OCI-LY1 (cell line): Measurements from ENCODE around the gene KIFAP3.
"Not testable (repeated sequence)": the region's sequence is repeated elsewhere in the genome, so short reads cannot be mapped to it uniquely, and the experiment has no call there.

Experiments
- H2AFZ ChIP-seq: fragments of 200-600 bp; sonication (generic), shearing (Covaris generic); 2 replicates; pipeline ENCODE4 v1.6.0; 2014; ENCODE audit warnings: antibody characterized with exemption, mild to moderate bottlenecking, low read length
- H3F3A ChIP-seq: fragments of 200-600 bp; sonication (generic), shearing (Covaris generic); 2 replicates; pipeline ENCODE4 v1.6.0; 2014; ENCODE audit warnings: mild to moderate bottlenecking, antibody characterized with exemption, low read length, moderate library complexity; ENCODE audit not compliant: insufficient read depth
- H3K27ac ChIP-seq: fragments of 200-600 bp; sonication (generic); 2 replicates; pipeline ENCODE4 v1.5.1; 2014; ENCODE audit warnings: low read length, mixed run types, mild to moderate bottlenecking, low read depth; ENCODE audit not compliant: poor library complexity, severe bottlenecking
- H3K27me3 ChIP-seq: fragments of 200-600 bp; sonication (generic); 2 replicates; pipeline ENCODE4 v1.6.0; 2014; ENCODE audit warnings: antibody characterized with exemption, mild to moderate bottlenecking, low read length, moderate library complexity; ENCODE audit not compliant: insufficient read depth
- H3K36me3 ChIP-seq: fragments of 200-600 bp; sonication (generic); 2 replicates; pipeline ENCODE4 v1.6.1; 2014; ENCODE audit warnings: mild to moderate bottlenecking, antibody characterized with exemption, low read length, moderate library complexity, mixed read lengths; ENCODE audit not compliant: insufficient read depth
- H3K4me1 ChIP-seq: fragments of 200-600 bp; sonication (generic); 2 replicates; pipeline ENCODE4 v1.5.1; 2014; ENCODE audit warnings: mild to moderate bottlenecking, low read length, moderate library complexity; ENCODE audit not compliant: insufficient read depth, severe bottlenecking
- H3K4me2 ChIP-seq: fragments of 200-600 bp; sonication (generic), shearing (Covaris generic); 2 replicates; pipeline ENCODE4 v1.6.1; 2014; ENCODE audit warnings: low read length
- H3K4me3 ChIP-seq: fragments of 200-600 bp; sonication (generic); 2 replicates; pipeline ENCODE4 v1.5.1; 2014; ENCODE audit warnings: low read length, low read depth, mild to moderate bottlenecking, mixed read lengths; ENCODE audit not compliant: poor library complexity, severe bottlenecking
- H3K79me2 ChIP-seq: fragments of 200-600 bp; shearing (Covaris generic); 2 replicates; pipeline ENCODE4 v1.6.1; 2016; ENCODE audit warnings: mixed run types, low read length, mixed read lengths; ENCODE audit not compliant: insufficient read depth
- H3K9ac ChIP-seq: fragments of 200-600 bp; sonication (generic), shearing (Covaris generic); 2 replicates; pipeline ENCODE4 v1.6.1; 2014; ENCODE audit warnings: mild to moderate bottlenecking, low read length, mixed read lengths
- H3K9me2 ChIP-seq: fragments of 200-600 bp; sonication (generic), shearing (Covaris generic); 2 replicates; pipeline ENCODE4 v1.6.1; 2014; ENCODE audit warnings: low read depth, mild to moderate bottlenecking, low read length, mixed read lengths
- H3K9me3 ChIP-seq: fragments of 200-600 bp; shearing (Covaris generic); 2 replicates; pipeline ENCODE4 v1.6.1; 2014; ENCODE audit warnings: low read length, mixed read lengths
- H4K20me1 ChIP-seq: fragments of 200-600 bp; sonication (generic), shearing (Covaris generic); 2 replicates; pipeline ENCODE4 v1.6.0; 2016; ENCODE audit warnings: mild to moderate bottlenecking, low read length; ENCODE audit not compliant: insufficient read depth
- EZH2 ChIP-seq: fragments of 200-600 bp; sonication (generic), shearing (Covaris generic); IDR thresholded peaks from 2 replicates; pipeline ENCODE4 v1.8.0; 2017; ENCODE audit warnings: borderline replicate concordance, mixed run types, mild to moderate bottlenecking, antibody characterized with exemption, low read length, moderate library complexity, mixed read lengths
- TF ChIP-seq, protein P1 (sequence below): fragments of 200-600 bp; sonication (generic), shearing (Covaris generic); IDR thresholded peaks from 2 replicates; pipeline ENCODE4 v1.5.1; 2017; ENCODE audit warnings: mild to moderate bottlenecking, antibody characterized with exemption, low read length, moderate library complexity, mixed read lengths

Gene KIFAP3

GRCh38 chr1:169874229-169874628 lies 200.3 kb downstream of the KIFAP3 start:
- Histone ChIP-seq H3K27me3 (no peaks in the 10 kb centered on the region), H3K27ac (no peak overlapping the region), H3K9ac (no peak overlapping the region), H2AFZ (no peak overlapping the region), H3K9me3 (0 out of 2 replicates have a peak, but pooled peaks cover 3% of the 10 kb centered on the region), H3K36me3 (peaks cover 85% of the 10 kb centered on the region), H4K20me1 (no peaks in the 10 kb centered on the region), H3K4me1 (peaks cover 12% of the 10 kb centered on the region), H3K4me2 (no peak overlapping the region), H3K9me2 (no peaks in the 10 kb centered on the region), H3F3A (no peaks in the 10 kb centered on the region), H3K4me3 (no peak overlapping the region), H3K79me2 (no peaks in the 10 kb centered on the region)
- no peak for TF ChIP-seq EZH2
- TF ChIP-seq, protein P1, sequence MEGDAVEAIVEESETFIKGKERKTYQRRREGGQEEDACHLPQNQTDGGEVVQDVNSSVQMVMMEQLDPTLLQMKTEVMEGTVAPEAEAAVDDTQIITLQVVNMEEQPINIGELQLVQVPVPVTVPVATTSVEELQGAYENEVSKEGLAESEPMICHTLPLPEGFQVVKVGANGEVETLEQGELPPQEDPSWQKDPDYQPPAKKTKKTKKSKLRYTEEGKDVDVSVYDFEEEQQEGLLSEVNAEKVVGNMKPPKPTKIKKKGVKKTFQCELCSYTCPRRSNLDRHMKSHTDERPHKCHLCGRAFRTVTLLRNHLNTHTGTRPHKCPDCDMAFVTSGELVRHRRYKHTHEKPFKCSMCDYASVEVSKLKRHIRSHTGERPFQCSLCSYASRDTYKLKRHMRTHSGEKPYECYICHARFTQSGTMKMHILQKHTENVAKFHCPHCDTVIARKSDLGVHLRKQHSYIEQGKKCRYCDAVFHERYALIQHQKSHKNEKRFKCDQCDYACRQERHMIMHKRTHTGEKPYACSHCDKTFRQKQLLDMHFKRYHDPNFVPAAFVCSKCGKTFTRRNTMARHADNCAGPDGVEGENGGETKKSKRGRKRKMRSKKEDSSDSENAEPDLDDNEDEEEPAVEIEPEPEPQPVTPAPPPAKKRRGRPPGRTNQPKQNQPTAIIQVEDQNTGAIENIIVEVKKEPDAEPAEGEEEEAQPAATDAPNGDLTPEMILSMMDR: no peak

DNA sequence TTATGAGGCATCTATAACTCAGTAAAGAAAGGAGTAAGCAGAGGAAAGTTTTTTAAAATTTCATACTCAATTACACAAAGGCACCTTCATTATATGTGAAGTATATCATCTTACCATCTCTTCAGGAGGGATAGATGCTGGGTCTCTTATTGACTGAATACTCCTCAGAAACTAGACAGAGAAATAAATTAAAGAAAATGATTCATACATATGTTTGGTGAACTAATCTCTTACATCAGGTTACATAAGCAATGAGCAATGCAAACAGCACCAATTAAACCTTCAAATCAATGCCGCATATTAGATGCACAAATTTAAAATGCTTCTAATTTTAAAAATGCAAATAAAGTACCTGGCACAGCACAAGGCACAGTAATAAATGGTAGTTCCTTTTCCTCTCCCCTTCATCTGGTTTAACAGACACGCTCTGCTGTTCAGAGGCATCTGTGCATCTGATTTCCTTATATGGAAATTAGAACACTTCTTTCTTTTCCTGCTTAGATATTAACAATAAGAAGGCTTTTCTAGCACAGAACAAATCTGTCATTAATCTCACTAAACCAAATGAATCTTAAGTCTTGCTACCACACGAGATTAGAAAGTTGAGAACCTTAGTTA lies 200.8 kb downstream of the KIFAP3 start:
- no peaks in the 10 kb centered on the region for H4K20me1 ChIP-seq
- H3K4me1 ChIP-seq: peaks cover 7% of the 10 kb centered on the region
- H3F3A ChIP-seq: no peaks in the 10 kb centered on the region
- no peaks in the 10 kb centered on the region for H3K27me3 ChIP-seq
- no peak overlapping the region for H3K9ac ChIP-seq
- H3K27ac ChIP-seq: no peak overlapping the region
- no peak overlapping the region for H3K4me3 ChIP-seq
- H3K9me3 ChIP-seq: 0 out of 2 replicates have a peak, but pooled peaks cover 3% of the 10 kb centered on the region
- no peak for TF ChIP-seq EZH2
- TF ChIP-seq, protein P1: no peak
- H3K36me3 ChIP-seq: peaks cover 91% of the 10 kb centered on the region
- no peak overlapping the region for H3K4me2 ChIP-seq
- H3K9me2 ChIP-seq: no peaks in the 10 kb centered on the region
- no peaks in the 10 kb centered on the region for H3K79me2 ChIP-seq
- H2AFZ ChIP-seq: no peak overlapping the region

DNA sequence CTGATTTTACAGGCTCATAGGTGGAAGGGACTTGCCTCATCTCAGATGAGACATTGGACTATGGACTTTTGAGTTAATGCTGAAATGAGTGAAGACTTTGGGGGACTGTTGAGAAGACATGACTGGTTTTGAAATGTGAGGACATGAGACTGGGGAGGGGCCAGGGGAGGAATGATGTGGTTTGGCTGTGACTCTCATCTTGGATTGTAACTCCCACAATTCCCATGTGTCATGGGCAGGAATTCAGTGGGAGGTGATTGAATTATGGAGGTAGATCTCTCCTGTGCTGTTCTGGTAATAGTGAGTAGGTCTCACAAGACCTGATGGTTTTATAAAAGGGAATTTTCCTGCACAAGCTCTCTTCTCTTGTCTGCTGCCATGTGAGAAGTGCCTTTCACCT lies 201.6 kb downstream of the KIFAP3 start:
- TF ChIP-seq, protein P1: no peak
- no peak for TF ChIP-seq EZH2
- H3K27me3 ChIP-seq: no peaks in the 10 kb centered on the region

GRCh38 chr1:169871988-169872387 lies 202.5 kb downstream of the KIFAP3 start:
- not testable (repeated sequence) for H3K4me1 ChIP-seq, H3K4me2 ChIP-seq, H3K9ac ChIP-seq, H2AFZ ChIP-seq, H3K9me2 ChIP-seq, H3F3A ChIP-seq, H3K27me3 ChIP-seq, H3K79me2 ChIP-seq, H3K27ac ChIP-seq, H3K9me3 ChIP-seq, H4K20me1 ChIP-seq, H3K4me3 ChIP-seq
- peaks cover 92% of the 10 kb centered on the region for H3K36me3 ChIP-seq

More for the DNA sequence above, 201.6 kb downstream of the KIFAP3 start:
- H3F3A ChIP-seq: no peaks in the 10 kb centered on the region
- 0 out of 2 replicates have a peak, but pooled peaks cover 3% of the 10 kb centered on the region for H3K9me3 ChIP-seq
- peaks cover 4% of the 10 kb centered on the region for H3K4me1 ChIP-seq
- peaks cover 94% of the 10 kb centered on the region for H3K36me3 ChIP-seq
- no peaks in the 10 kb centered on the region for H3K9me2 ChIP-seq
- H4K20me1 ChIP-seq: no peaks in the 10 kb centered on the region
- no peak overlapping the region for H2AFZ ChIP-seq
- H3K4me3 ChIP-seq: no peak overlapping the region
- H3K27ac ChIP-seq: no peak overlapping the region
- H3K79me2 ChIP-seq: no peaks in the 10 kb centered on the region
- H3K9ac ChIP-seq: no peak overlapping the region
- H3K4me2 ChIP-seq: no peak overlapping the region
